ENCODE data around the gene PCDH9.

GRCh38 chr13:66468656-66469055 lies 761.5 kb downstream of the PCDH9 start:
- TF ChIP-seq CTCF (conservative IDR thresholded peaks at IDR 0.05; ENCODE audit: low read depth in 2 of 2) (no peak), POLR2AphosphoS5 (IDR thresholded peaks at IDR 0.05; ENCODE audit: low read depth) (no peak), EZH2 (IDR thresholded peaks at IDR 0.05; ENCODE audit: low read depth, unreplicated experiment) (no peak)

All from GM23338 (cell line).